ENCODE data around the gene GPBAR1.

Gene GPBAR1

DNA sequence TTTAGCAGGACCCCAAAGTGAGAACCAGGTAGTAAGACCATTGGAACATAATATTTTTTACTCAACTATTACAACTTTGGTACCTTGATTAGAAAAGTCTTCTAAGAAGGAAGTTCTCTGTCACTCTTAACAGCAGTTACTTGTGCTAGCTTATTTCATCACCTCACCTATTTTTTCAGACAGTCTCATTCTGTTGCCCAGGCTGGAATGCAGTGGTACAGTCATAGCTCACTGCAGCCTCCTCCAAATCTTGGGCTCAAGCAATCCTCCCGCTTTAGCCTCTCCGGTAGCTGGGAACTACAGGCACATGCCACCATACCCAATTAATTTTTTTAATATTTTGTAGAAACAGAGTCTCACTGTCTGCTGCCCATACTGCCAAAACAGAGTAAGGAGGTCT is 25.8 kb upstream of the GPBAR1 start:
- no peak overlapping the region for H3K4me3 ChIP-seq (ENCODE audit: low read depth, low read length)
- TF ChIP-seq MYC (IDR thresholded peaks at IDR 0.05; ENCODE audit: low read depth, low read length) (no peak), POLR2A (IDR thresholded peaks at IDR 0.05; ENCODE audit: extremely low read depth, insufficient read length) (no peak)
- TF ChIP-seq, protein P1, sequence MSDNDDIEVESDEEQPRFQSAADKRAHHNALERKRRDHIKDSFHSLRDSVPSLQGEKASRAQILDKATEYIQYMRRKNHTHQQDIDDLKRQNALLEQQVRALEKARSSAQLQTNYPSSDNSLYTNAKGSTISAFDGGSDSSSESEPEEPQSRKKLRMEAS (IDR thresholded peaks at IDR 0.05; ENCODE audit: low read depth, low read length), result no peak
- TF ChIP-seq, protein P2, sequence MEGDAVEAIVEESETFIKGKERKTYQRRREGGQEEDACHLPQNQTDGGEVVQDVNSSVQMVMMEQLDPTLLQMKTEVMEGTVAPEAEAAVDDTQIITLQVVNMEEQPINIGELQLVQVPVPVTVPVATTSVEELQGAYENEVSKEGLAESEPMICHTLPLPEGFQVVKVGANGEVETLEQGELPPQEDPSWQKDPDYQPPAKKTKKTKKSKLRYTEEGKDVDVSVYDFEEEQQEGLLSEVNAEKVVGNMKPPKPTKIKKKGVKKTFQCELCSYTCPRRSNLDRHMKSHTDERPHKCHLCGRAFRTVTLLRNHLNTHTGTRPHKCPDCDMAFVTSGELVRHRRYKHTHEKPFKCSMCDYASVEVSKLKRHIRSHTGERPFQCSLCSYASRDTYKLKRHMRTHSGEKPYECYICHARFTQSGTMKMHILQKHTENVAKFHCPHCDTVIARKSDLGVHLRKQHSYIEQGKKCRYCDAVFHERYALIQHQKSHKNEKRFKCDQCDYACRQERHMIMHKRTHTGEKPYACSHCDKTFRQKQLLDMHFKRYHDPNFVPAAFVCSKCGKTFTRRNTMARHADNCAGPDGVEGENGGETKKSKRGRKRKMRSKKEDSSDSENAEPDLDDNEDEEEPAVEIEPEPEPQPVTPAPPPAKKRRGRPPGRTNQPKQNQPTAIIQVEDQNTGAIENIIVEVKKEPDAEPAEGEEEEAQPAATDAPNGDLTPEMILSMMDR (IDR thresholded peaks at IDR 0.05; ENCODE audit: low read depth, low read length), result no peak
- no peak for DNase-seq (ENCODE audit: low read depth)

DNA sequence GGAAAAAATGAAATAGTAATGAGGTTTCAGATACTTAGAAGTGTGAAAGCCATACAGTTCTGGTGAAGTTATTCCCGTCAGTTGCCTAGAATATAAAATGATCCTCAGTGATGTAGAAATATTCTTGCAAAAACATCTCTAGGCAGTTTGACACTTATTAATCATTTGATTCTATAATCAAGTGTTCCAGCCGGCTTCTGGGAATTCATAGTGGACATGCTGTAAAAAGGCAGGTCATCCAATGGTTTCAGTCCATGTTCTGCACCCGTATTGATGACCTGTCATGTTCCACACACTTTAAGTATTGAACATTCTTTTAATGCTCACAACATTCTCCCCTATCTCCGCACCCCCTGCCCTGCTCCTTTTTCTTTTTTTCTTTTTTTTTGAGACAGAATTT is 24.0 kb upstream of the GPBAR1 start:
- TF ChIP-seq, protein P2 (IDR thresholded peaks at IDR 0.05; ENCODE audit: low read depth, low read length), result no peak
- TF ChIP-seq, protein P1 (IDR thresholded peaks at IDR 0.05; ENCODE audit: low read depth, low read length), result no peak
- no peak for TF ChIP-seq POLR2A (IDR thresholded peaks at IDR 0.05; ENCODE audit: extremely low read depth, insufficient read length)
- H3K4me3 ChIP-seq (ENCODE audit: low read depth, low read length), result no peak overlapping the region

DNA sequence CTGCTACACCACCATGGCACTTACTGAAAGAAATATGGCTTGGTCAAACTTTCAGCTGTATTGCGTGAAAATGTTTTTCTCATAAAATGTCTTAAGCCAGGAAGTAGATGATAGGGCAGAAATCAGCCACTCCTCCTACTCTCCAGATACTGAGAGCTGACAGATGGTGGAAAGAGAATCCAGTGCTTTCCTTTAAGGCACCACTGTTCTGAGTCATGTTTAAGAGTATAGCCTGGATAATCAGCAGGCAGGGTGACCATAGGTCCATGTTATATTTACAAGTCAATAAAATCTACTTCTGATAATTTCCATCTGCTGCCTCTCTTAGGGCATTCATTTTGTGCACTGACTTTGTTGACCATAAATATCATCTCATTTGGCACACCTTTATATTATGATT is 21.9 kb upstream of the GPBAR1 start:
- DNase-seq (ENCODE audit: low read depth), result no peak
- no peak for TF ChIP-seq POLR2A (IDR thresholded peaks at IDR 0.05; ENCODE audit: extremely low read depth, insufficient read length)
- no peak for TF ChIP-seq MYC (IDR thresholded peaks at IDR 0.05; ENCODE audit: low read depth, low read length)
- TF ChIP-seq, protein P2 (IDR thresholded peaks at IDR 0.05; ENCODE audit: low read depth, low read length), result no peak
- TF ChIP-seq, protein P1 (IDR thresholded peaks at IDR 0.05; ENCODE audit: low read depth, low read length), result no peak
- H3K4me3 ChIP-seq (ENCODE audit: low read depth, low read length), result no peak overlapping the region

More for the DNA sequence above, 24.0 kb upstream of the GPBAR1 start:
- DNase-seq (ENCODE audit: low read depth), result no peak

DNA sequence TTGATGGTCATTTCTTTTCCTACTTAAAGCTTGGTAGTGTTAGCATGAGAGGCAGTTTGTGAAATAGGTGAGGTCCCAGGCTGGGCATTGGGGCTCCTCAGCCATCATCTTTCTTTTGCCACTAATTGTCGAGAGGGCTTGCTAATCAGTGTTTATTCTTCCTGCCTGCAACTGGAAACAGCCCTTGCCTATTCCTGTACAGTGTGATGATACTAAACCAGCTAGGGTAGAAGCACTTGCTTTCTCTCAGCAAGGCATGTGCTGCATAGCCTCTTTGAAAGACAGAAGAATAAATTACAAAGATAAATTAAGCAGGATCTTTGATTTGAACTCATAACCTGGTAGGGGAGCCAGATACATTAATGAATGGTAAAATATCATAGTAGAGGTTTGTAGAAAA is 16.6 kb upstream of the GPBAR1 start:
- H3K4me3 ChIP-seq (ENCODE audit: low read depth, low read length), result no peak overlapping the region
- no peak for DNase-seq (ENCODE audit: low read depth)
- TF ChIP-seq, protein P1 (IDR thresholded peaks at IDR 0.05; ENCODE audit: low read depth, low read length), result no peak
- no peak for TF ChIP-seq POLR2A (IDR thresholded peaks at IDR 0.05; ENCODE audit: extremely low read depth, insufficient read length)

DNA sequence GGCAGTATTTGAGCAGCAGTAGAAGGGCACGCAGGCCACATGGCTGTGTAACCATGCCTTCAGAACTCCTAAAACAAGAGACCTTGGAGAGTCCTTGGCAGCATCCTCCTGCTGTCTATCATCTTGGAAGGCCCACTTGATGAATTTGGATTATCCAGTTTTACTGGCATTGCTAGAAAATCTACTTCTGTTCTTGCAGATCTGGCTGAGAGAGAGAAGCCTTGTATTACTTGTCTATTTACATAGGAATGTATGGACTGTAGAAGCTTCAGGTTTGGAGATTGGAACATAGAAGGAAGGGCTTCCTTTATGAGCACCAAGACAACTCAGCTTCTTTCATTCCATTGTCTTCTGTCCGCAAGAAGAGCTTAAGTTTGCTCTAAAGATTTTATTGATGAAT is 16.1 kb upstream of the GPBAR1 start:
- no peak for DNase-seq (ENCODE audit: low read depth)
- TF ChIP-seq, protein P1 (IDR thresholded peaks at IDR 0.05; ENCODE audit: low read depth, low read length), result no peak
- TF ChIP-seq POLR2A (IDR thresholded peaks at IDR 0.05; ENCODE audit: extremely low read depth, insufficient read length) (no peak), MYC (IDR thresholded peaks at IDR 0.05; ENCODE audit: low read depth, low read length) (no peak)
- TF ChIP-seq, protein P2 (IDR thresholded peaks at IDR 0.05; ENCODE audit: low read depth, low read length), result no peak
- H3K4me3 ChIP-seq (ENCODE audit: low read depth, low read length), result no peak overlapping the region

DNA sequence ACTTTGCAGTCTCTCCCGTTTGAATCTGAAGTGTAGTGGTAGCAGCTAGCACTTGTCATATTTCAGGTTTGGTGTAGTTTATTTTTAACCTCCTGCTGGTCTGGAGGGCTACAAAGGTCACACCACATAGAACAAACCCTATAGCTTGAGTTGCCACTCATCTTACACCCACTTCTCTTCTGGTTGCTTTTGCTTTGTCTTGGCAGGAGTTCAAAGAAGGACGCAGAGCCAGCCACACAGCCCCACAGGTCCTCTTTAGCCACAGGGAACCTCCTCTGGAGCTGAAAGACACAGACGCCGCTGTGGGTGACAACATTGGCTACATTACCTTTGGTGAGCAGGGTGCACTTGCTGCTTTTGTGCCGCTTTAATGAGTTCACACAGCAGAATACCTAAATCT is 15.6 kb upstream of the GPBAR1 start:
- no peak for DNase-seq (ENCODE audit: low read depth)
- no peak for TF ChIP-seq POLR2A (IDR thresholded peaks at IDR 0.05; ENCODE audit: extremely low read depth, insufficient read length)
- no peak for TF ChIP-seq MYC (IDR thresholded peaks at IDR 0.05; ENCODE audit: low read depth, low read length)
- TF ChIP-seq, protein P1 (IDR thresholded peaks at IDR 0.05; ENCODE audit: low read depth, low read length), result no peak
- no peak overlapping the region for H3K4me3 ChIP-seq (ENCODE audit: low read depth, low read length)

DNA sequence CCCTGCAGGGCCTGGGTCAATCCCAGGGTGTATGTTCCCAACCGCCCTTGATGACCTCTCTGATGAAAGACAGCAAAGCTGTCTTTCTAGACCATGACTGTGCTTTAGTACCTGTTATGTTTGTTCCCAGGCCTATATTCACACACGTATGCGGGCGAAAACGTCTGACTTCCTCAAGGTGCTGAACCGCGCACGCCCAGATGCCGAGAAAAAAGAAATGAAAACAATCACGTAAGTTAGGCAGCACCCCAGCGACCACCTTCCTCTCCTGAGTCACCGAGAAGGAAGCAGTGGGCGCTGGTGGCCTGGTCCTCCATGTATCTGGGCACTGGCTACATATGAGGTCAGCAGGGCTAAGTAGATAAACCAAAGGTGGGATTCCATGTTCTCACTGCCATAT is 11.1 kb upstream of the GPBAR1 start:
- TF ChIP-seq MYC (IDR thresholded peaks at IDR 0.05; ENCODE audit: low read depth, low read length) (no peak), POLR2A (IDR thresholded peaks at IDR 0.05; ENCODE audit: extremely low read depth, insufficient read length) (no peak)
- TF ChIP-seq, protein P1 (IDR thresholded peaks at IDR 0.05; ENCODE audit: low read depth, low read length), result no peak
- TF ChIP-seq, protein P2 (IDR thresholded peaks at IDR 0.05; ENCODE audit: low read depth, low read length), result no peak
- DNase-seq (ENCODE audit: low read depth), result no peak
- H3K4me3 ChIP-seq (ENCODE audit: low read depth, low read length), result no peak overlapping the region

All from NB4 (cell line).